ENCODE results near the gene KRT80.

The KRT80 gene

DNA sequence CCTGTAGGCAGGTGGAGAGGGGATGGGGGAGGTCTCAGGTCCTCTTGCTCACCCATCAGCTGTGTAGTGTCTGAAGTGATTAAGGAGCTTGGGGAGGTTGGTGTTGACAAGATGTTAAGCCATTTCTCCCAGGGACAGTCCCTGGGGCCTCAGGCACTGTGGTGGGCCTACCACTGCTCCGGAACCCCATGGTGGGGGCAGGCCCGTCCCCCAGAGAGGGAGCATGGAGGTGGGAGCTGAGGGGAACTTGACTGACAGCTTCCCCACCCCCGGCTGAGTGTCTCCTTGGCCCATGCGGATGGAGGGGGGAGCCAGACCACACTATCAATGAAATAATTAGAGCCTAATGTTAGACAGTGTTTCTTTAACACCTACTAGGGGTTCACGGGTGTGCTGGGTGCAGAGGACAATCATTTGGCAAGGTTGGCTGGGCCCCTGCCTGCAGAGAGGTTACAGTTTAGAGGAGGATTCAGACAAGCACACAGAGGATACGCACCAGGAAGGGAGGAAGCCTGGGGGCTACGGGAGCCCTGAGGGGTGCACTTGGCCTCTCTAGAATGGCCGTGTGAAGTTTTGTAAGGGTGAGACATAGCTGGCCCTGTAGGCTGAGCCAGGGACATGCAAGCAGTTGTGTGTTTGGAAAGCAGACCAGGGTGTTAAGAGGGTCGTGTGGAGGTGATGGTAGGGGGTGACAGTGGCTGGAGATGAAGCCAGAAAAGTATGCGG is 19.3 kb upstream of the KRT80 start:
- no peak for FAIRE-seq

DNA sequence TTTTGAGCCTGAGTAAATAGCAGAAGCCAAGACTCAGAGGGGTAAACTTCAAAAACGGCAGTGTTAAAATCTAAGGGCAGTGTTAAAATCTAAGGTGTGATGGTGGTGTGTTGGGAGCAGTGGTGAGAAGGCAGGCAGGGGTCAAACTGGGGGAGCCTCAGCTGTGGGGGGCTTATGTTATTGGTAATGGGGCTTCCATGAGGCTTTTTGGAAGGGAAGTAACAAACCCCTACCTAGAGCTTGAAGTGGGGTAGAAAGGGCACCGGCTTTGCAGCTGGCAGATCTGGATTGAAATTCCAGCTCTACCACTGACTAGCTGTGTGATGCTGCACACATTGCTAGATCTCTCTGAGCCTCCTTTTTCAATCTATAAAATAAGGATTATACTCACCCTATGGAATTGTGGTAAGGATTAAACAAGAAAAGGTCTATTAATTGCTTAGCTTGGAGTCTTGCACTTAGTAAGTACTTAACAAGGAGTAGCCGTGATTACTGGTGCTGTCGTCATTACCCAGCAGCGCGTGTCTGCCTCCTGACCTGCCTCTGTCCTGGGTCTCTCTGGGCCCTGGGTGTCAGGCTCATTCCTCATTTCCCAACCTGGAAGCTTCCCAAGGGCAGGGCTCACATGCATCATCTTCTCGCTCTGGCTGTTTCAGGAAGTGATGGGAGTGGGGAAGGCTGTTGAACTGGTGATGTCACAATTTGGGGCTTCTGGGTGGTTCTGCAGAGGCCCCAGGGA is 18.5 kb upstream of the KRT80 start:
- FAIRE-seq: no peak

DNA sequence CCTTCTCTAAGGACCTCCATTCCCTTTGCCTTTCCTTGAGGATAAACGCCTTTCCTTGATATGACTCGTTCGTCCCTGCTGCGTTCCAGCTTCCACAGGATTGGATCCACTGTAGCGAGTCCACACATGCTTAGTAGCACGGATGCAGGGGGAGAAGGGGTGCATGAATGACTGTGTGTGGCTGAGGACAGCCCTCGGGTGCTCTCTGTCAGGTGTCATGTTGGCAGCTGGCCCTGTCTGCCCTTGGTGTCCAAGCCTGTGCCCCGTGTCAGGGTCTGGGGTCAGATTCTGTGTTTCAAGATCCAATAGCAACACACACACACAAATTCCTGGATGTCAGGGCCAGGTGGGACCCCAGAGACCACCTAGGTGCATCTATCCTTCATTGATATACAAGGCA is 17.5 kb upstream of the KRT80 start:
- FAIRE-seq: no peak

DNA sequence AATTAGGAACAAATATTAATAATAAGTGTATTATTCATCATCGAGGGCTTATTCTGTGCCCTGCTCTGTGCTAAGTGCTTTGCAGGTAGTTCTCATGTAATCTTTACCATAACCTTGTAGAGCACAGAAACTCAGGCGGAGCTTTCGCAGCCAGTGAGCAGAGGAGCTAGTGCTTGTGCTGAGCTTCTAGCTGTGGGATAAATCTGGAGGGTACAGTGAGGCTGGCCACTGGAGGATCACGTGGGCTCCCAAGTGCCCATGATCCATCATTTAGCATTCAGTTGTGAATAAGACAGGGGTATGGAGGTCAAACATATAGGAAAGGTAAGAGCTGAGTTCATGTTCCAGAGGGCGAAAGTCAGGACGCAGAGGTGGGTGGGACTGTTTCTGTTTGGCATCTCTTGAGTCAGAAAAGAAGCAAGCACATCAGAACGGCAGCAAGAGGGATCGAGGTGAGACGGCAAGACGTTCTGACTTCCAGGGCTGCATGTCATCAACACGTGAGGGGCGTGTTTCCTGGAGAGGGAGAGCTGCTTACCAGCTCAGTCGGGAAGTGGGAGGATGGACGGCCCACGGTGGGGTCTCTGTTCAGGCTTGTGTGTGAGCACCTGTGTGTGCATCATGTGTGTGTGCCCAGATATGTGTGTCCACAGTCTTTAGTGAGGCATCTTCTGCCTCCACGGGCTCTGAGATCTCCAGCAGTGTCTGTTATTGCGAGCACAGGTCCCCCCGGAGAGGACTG is 16.8 kb upstream of the KRT80 start:
- no peak for FAIRE-seq

DNA sequence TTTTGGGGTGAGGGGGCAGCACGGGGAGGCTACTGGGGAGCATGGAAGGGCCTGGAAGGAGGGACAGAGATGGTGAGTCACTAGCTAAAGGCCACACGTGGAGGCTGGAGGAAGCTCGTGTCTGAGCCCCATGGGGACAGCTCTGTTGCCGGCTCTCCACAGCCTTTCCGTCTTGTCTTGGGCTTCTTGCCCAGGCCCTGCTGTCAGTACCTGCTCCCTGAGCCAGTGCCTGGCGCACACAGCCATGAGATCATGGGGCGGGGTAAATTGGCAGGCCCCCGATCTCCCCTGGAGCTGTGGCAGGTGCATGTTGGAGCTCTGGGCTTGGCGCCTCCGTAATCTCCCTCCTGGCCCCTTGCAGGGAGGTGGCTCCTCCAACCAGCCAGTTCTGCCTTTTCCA is 16.1 kb upstream of the KRT80 start:
- no peak for FAIRE-seq

DNA sequence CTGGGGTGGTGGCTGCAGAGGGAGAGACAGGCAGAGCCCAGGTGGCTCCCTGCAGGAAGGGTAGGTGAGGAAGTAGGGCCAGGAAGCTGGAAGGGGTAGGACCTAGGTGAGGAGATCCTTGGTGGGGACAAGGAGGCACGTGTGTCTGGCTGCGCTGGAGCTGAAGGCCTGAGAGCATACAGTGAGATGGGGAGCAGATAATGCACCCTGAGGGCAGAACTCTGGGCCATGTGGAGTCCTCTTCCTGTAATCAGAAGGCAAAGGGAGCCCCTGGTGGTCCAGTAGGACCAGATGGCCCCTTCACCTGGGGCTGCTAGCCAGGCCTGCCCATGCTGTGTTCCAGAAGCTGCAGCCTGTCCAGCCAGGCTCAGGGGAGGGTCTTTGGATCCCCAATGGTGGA is 15.3 kb upstream of the KRT80 start:
- FAIRE-seq: no peak

DNA sequence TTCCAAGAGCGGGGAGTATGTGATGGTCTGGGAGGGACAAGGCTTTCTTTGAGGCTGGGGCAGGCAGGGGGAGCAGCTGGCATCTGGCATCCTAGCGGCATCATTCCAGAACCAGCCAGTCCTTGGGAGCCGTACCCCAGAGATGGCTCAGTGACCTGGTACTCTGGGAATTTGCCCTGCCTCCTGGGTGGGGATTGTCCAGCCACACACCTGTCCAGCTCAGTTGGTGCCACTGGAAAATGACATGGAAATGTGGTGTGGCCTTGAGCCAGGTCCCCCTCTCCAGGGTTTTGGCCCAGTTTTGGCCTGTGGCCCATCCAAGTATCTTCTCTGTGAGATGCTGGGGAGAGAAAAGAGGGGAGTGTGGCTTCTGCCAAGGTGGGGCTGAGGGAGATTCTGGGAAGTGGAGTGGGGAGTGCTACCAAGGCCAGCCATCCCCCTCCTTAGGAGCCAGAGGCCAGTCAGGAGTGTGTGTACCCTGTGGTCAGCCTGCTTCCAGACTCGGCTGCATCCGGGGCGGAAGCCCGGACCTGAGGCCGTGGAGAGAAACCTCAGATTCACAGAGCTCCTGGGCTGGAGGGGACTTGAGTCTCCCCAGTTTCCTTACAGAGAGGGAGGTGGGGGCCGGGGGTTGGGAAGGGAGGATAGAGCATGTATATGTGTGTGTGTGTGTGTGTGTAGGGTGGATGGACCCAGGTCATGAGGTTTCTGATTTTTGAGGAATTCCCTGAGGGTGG is 14.7 kb upstream of the KRT80 start:
- FAIRE-seq: no peak

DNA sequence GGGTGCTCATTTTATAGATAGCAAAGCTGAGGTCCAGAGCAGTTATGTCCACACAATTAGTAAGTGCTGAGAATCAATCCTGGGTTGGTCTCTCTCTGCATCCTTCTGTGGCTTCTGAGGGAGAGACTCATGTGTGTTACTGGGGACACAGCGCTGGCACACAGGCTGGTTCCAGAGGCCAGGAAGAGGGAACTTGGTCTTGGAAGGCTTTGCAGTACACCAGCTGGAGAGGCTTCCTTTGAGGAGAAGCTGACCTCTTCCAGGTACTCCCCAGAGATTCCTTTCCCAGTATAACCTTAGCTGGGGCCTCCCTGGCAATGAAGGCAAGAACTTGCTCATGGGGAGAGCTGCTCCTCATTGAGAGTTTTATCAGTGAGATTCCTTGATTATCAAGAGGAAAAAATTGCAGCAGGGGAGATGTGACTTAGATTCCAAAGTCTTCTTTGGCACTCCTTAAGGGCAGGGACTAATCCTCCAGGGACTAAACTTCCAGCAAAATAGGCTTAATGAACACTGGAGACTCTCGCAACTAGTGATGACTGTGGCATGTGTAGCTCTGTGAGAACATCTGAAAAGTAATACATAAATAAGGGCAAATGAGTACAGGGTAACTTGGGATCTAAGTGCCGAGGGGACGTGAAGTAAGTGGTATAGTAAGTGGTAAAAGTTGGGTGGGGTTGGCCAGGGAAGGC is 13.9 kb upstream of the KRT80 start:
- FAIRE-seq: no peak

DNA sequence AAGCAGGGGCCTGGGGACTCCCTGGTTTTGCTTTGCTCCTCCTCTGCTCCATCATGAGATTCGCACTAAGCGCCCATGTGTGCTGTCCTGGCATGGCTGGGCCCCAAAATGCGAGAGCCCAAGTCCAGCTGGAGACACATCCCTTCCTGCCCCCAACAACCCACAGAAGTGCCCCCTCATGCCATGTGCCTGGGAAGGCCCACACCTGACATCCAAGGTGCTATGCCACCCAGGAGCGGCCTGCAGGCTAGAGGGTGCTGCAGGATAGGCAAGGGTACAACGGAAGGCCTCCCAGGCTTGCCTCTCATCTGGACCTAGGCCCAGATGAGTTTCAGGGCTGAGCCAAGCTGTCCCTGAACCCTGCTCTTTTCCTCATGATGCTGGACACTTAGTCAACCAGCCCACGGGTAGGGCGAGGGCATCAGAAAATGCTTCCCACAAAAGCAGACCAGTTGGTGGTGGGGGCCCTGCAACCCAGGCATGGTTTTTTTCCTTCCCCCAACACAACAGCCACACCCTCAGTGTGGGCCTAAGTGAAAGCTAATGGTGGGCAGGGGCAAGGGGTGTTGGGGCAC is 13.2 kb upstream of the KRT80 start:
- no peak for FAIRE-seq

DNA sequence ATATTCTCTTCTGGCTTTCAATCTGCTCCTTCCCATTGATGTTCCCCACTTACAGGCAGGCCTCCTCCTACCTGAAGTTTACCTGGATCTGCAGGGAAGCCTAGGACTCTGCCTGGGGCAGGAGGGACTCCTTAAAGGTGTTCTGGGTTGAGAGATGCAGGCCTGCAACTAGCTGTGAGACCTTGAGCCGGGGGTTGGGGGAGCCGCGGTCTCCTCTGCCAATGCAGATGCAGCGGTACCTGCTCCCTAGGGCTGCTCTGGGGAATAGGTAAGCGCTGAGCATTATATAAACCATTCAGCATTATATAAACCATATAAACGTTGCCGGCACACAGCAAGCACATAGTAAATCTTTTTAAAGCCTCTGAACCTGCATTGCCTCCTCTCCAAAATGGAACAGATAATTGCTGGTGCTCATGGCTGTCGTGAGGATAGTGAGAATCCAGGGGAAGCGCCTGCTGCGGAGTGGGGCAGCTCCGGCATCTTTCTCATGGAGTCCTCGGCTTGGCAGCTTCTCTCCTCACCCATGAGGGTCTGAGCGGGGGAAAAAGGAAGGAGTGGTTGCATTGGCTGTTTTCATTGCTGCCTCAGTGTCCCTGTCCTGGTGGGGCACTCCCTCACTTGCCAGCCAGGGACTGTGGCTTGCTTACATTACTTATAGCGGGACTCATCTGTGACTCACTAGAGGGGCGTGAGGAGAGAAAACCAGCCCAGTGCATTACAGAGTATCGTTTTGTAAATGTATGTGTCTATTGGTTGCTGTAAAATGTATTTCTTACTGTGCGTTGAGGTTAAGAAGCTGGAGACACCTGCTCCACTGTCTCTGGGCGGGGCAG is 12.5 kb upstream of the KRT80 start:
- no peak for FAIRE-seq

DNA sequence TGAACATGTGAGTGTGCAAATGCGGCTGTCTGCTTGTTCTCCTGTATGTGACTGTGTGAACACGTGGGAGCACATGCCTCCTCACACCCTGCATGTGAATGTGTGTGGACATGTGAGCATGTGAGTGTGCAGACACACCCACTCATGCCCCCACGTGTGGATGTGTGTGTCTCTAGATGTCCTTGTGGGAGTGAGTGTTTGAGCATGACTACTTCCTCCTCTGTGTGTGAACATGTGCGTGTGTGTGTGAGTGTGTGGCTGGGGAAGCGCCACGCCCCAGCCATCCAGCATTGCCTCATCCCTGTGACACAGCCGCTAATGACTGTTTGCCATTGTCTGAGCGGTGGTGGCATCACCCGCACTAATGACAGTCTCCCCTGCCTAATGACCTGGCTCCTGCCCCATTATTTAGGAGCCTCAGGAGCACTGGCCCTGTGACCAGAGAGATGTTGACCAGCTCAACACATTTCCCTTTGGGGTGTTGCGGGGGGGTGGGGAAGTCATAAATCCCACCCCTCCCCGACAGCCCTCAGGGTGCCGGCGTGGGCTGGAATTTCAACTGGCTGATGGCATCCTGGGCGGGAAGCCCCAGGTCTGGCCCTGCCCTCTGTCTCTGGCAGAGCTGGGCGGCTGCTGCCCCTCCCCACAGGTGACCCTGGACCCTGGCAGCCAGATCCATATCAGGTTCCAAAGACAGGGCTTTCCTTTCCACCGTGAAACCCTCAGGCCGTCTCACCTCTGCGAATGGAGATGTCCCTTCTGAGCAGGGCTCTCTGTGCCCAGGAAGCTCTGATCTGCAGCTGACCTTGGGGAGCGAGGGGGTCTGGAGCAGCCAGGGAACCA is 11.5 kb upstream of the KRT80 start:
- FAIRE-seq: no peak

DNA sequence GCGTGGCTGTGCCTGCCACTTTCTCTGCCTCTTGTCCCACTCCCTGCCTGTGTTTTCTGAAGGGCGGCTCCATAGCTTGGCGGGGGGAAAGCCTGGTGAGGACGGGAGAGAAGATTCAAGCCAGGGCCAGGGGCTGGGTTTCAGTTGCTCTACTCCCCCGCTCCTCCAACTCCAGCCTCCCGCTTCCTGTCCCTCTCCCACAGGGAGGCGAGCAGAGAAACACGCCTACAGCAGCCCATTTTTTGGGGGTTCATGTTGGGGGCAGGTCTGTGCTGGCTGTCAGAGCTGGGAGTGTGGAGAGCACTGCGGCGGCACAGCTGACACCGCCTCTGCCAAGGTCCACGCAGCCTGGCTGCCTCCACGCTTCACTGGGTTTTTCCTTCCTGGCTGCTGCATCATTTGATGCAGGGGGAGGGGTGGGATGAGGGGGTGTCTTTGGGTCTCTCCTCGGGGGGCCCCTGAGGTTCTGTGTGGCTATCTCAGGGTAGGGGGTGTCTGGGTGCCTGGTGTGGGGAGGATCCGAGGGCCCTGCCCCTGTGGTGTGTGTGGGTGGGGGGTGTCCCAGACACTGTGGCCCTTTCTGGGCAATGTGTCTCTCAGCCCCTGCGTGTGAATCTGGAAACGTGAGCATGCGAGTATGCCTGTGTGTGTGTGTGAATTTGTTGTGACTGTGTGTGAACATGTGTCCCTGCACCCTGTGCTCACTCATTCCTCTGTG is 10.7 kb upstream of the KRT80 start:
- FAIRE-seq: no peak

DNA sequence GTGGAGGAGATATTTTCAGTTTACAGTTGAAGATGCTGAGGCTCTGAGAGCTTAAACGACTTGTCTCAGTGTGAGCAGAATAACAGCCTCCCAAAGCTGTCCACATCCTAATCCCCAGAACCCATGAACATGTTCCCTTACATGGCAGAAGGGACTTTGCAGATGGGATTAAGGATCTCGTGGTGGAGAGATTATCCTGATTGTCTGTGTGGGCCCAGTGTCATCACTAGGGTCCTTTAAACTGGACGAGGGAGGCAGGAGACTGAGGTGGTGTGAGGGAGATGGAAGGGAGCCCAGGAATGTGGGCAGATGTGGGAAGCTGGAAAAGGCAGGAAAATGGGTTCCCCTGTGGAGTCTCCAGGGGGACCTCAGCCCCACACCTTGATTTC is 9.6 kb upstream of the KRT80 start:
- no peak for FAIRE-seq

DNA sequence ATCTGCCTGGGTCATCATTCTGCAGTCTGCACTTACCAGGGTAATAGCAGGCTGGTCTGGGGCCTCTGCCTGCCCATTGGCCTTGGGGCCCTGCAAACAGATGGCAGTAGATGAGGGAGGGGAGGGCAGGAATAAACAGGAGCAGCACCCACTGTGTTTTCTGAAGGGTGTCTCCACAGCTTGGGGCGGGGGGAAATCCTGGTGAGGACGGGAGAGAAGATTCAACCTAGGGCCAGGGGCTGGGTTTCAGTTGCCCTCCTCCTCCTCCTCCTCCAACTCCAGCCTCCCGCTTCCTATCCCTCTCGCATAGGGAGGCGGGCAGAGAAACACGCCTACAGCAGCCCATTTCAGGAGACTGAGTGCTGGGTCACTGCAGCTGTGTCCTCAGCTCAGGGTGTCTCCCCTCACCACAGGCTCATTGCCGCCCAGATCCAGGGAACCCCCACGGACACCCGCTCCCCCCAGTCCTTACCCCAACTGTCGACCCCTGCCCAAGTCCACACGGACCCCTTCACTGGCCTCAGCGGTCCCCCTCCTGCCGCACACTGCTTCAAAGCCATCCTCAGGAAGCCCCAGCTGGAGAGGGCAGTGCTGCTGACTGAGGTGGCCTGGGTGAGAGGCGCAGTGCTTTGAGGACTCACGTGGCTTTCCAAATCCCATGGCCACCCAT is 9.1 kb upstream of the KRT80 start:
- no peak for FAIRE-seq

DNA sequence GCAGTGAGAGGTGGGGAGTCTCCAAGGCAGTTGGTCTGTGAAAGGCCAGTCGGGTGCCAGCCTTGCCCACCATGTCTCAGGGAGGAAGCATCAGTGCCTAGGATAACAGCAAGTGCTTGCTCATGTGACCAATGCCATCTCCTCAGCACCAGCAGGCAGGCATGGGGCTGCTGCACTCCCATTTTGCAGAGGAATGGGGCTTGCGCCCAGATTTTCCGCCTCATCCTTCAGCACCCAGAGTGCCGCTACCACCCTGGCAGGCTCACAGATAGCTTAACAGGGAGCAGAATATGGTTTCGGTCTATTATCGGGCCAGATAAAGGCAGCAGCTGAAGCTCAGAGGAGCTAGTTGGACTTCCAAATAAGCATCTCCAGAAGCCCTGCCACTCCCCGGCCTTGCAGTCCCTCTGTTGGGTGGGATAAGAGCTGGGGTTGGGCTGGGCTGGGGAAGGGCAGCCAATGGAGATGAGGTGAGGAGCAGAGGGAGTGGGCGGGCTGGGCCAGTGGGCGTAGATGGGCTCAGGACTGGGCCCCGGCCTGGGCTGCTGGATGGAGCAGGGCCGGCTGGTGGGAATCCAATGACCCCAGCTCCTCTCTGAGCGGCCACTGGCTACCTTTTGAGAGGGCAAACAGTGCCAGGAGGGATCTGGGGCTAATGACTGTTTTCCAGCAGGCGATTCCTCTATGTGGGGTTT is 8.4 kb upstream of the KRT80 start:
- FAIRE-seq: no peak

DNA sequence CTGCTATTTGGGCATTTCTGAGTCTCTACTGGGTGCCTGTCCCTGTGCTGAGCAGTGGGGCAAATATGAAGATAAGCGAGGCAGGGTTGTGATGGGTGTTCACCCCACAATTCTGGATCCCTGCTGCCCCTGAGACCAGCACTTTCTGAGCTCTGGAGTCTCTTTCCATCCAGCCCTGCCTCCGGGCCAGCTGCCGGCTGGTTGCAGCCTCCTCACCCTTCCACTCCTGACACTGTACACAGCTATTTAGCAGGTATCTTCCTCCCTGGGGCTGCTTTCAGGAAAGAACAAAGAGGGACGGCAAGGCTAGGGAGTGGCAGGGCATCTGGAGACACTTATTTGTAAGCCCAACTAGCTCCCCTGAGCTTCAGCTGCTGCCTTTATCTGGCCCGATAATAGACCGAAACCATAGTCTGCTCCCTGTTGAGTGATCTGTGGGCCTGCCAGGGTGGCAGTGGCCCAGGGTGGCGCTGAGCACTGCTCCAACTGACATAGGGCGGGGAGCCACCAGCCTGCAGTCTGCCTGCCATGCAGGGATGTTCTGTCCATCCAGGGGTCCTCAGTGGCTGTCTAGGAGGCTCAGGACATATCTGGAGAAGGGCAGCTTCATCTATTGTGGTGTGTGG is 7.6 kb upstream of the KRT80 start:
- no peak for FAIRE-seq

DNA sequence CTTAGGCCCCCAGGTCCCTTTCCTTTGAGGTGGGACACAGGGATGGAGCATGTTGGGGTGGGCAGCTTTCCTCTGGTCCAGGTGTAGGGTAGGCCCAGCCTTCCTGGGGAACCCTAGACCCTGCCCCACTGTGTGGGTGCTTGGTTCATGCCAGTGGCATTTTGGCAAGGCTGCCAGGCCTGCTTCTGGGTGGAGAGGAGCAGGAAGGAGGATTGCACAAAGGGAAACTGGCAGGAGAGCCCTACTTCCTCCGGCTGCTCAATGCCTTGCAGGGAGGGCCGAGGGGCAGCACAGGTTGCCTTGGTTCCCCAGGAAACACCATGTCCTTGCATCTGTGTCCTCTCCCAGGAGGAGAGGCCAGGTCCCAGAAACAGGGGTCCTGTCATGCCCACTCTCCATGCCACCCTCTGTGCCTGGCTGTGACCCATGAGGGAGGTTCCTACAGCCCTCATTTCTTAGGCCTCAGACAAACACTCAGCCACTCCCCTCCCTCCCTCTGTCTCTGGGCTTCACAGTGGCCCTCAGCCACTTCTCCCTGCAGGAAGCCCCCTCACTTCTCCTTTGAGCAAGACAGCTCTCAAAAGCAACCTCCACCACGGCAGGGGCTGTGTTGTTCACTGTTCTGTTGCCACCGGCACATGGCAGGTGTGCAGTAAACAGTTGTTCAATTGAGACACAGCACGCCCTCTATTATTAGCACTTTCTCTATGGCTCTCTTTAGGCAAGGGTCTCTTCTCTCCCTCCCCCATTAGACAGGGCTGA is 6.8 kb upstream of the KRT80 start:
- no peak for FAIRE-seq
